GM12892 (cell line): ENCODE measurements around the gene MDH2.

Experiments used
- DNase-seq: peaks from one replicate; pipeline ENCODE4 v3.0.0; 2011; ENCODE audit not compliant: insufficient read length
- FAIRE-seq: peaks from 2 replicates; lab custom pipeline; 2011; peaks lifted over from hg19 to GRCh38; lab: Jason Lieb, UNC
- POLR2A ChIP-seq: IDR thresholded peaks from 2 replicates; pipeline ENCODE4 v1.6.1; 2011; ENCODE audit warnings: low read depth, low read length, control low read depth
- POLR2AphosphoS5 ChIP-seq: IDR thresholded peaks from 2 replicates; pipeline ENCODE4 v1.6.1; 2011; ENCODE audit warnings: low read depth, low read length, control low read depth
- TAF1 ChIP-seq: IDR thresholded peaks from 2 replicates; pipeline ENCODE4 v1.6.1; 2011; ENCODE audit warnings: low read depth, mild to moderate bottlenecking, control low read depth, low read length, borderline replicate concordance

Gene MDH2

DNA sequence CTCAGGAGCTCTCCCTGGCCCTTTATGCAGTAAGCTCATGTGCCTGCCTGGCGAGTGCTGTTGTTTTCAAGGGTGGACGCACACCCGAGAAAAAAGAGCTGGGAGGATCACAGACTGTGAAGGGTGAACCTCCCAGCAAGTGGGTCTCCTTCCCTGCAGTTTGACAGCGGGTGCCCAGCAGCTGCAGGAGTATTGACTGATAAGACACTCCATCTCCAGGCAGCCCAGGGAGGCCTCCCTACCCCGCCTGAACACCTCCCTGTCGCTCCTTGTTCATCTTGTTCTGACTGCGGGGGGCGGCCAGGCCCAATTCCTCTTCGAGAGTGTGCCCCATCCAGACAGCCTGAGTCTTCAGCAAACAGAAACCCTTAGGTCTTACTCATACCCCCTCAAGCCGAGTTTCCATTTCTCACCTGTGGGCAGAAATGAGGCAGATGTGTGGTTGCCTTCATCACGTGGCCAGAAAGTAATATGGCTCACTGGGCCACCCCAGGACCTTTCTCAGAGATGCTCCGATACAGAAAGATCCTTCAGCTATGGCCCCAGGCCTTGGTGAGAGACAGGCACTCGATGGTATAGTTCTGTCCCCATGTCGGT lies 17.2 kb downstream of the MDH2 start:
- FAIRE-seq (no peak), DNase-seq (no peak)
- TF ChIP-seq POLR2AphosphoS5: no peak
- TF ChIP-seq TAF1: no peak
- TF ChIP-seq POLR2A: no peak

- FAIRE-seq: no peak
- DNase-seq: no peak
- TF ChIP-seq POLR2A (no peak; the same call in 1 of the 2 replicates), POLR2AphosphoS5 (no peak), TAF1 (no peak)
Measured at GRCh38 chr7:76066716-76067503, 19.0 kb downstream of the MDH2 start.

GRCh38 chr7:76069238-76069638 lies 21.3 kb downstream of the MDH2 start:
- no peak for TF ChIP-seq POLR2AphosphoS5
- TF ChIP-seq POLR2A: no peak
- no peak for TF ChIP-seq TAF1
- FAIRE-seq: no peak
- DNase-seq: no peak

- DNase-seq (no peak), FAIRE-seq (no peak)
- TF ChIP-seq POLR2A (no peak), POLR2AphosphoS5 (no peak), TAF1 (no peak)
Measured at GRCh38 chr7:76071316-76072242, 23.7 kb downstream of the MDH2 start.

GRCh38 chr7:76072243-76073148 lies 24.6 kb downstream of the MDH2 start:
- DNase-seq (no peak), FAIRE-seq (no peak)
- TF ChIP-seq TAF1: no peak
- TF ChIP-seq POLR2AphosphoS5: no peak
- no peak for TF ChIP-seq POLR2A

- FAIRE-seq (no peak), DNase-seq (no peak)
- no peak for TF ChIP-seq POLR2AphosphoS5
- no peak for TF ChIP-seq TAF1
Measured at GRCh38 chr7:76073335-76073990, 25.6 kb downstream of the MDH2 start.

GRCh38 chr7:76074306-76074971 lies 26.5 kb downstream of the MDH2 start:
- FAIRE-seq: no peak
- TF ChIP-seq POLR2AphosphoS5 (no peak), TAF1 (no peak), POLR2A (no peak)
- no peak for DNase-seq

DNA sequence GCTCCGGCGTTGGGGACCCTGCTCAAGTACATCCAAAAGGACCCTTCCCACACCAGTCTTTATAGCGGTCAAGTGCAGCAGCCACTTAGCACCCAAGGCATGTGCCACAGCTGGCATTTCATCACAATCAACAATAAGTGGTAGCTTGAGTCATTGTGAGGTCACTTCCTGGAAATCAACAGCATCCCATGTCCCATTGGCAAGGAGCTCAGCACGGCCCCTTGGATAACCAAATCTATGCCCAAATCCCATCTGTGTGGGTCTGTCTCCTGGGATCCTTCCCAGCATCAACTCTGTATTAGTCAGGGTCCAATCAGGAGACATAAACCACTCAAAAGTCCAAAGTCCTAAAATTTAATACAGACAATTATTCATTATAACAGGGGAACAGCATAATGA lies 27.1 kb downstream of the MDH2 start:
- DNase-seq: no peak
- no peak for FAIRE-seq
- TF ChIP-seq POLR2A: no peak
- no peak for TF ChIP-seq POLR2AphosphoS5
- TF ChIP-seq TAF1: no peak

DNA sequence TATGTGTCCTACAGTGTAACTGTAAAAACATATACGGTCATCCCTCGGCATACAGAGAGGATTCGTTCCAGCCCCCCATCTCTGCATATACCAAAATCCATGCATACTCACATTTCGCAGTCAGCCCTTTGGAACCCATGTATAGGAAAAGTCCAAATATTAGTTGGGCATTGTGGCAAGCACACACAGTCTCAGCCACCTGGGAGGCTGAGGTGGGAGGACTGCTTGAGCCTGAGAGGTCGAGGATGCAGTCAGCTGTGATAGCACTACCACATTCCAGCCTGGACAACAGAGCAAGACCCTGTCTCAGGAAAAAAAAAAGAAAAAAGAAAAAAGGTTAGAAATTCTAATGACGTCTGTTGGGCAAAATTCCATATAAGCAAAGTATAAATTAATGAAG lies 29.1 kb downstream of the MDH2 start:
- DNase-seq (no peak), FAIRE-seq (no peak)
- TF ChIP-seq TAF1 (no peak), POLR2AphosphoS5 (no peak), POLR2A (no peak)
